Cerebellar cortex (tissue), 1 donor: ENCODE results near the gene BRD3.

Source experiments
- DNase-seq: peaks from one replicate; pipeline ENCODE4 v3.0.0-alpha.2; 2015; ENCODE audit warnings: low spot score

Gene BRD3

DNA sequence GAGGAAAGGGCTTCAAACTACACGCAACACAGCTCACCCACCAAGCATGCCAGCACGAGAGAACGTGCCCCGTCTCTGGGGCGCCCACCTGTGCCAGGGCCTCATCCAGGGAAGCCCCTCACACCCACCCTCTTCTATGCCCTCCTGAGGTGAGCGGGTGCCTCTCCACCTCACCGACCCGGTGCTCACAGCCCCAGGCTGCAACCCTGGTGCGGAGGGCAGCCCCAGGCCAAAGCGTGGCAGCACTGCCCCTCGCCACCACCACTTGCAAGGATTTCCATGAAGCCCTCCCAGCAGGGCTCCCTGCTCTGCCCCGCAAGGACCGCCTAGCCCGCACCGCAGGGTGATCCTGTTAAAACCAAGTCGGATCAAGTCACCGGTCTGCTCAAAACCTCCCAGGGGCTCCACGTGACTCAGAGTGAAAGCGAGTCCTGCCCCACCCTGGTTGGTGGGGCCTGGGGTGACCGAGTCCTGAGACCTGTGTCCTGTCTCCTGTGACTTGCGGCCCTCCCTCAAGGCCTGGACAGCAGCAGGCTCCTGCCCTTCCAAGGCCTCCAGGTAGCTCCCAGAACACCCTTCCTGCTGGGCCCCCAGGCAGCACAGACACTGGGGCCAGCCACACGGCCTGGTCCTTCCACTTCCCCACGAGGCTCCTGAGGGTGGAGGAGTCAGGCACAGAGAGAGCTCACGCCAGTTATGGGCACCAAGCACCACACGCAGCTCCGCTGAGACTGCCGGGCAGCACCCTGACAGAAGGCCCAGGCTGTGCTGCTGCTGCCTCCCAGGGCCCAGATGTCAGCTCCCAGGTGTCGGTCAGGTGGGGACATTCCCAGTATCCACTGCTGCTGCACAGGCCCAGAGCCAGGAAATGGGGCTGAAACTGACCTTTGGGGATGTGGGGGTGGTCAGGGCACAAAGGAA is 12.7 kb downstream of the BRD3 start:
- no peak for DNase-seq

DNA sequence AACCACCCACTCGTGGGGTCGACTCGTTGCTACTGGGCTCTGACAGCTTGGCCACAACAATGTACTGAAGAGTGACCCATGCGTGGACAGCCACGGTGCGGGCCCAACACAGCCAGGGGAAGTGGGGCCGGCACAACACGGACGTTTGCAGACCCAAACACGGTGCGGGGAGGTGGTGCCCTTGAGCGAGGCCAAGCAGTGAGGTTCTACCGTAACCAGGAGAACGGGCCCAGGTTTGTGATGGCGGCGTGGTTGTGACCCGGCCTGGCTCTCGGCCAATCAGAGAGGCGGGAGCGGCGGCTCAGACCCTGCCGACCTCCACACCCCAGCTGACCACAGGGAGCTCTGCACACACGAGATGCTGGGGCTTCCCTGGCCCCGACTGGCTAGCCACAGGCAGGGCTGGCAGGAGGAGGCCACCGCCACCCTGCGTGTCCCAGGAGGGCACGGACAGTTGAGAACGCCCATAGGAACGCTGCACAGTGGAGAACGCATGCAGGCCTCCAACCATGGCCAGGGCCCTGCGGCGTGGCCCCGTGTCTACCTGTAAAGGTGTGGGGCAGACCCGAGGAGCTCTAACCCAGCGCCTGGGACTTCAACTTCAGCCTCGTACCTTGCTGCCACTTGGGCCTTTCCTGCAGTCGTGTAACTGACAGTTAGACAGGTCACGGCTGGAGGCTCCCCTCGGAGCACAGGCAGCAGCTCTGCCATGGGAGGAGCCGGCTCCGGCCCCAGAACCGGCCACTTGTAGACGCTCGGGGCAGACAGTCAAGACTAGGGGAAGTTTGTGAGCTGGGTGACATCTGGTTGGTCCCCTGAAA is 13.7 kb downstream of the BRD3 start:
- DNase-seq, result no peak

- DNase-seq, result no peak
Observed at GRCh38 chr9:134053401-134053871, 14.4 kb downstream of the BRD3 start.

- no peak for DNase-seq
Observed at GRCh38 chr9:134052941-134053340, 14.9 kb downstream of the BRD3 start.

DNA sequence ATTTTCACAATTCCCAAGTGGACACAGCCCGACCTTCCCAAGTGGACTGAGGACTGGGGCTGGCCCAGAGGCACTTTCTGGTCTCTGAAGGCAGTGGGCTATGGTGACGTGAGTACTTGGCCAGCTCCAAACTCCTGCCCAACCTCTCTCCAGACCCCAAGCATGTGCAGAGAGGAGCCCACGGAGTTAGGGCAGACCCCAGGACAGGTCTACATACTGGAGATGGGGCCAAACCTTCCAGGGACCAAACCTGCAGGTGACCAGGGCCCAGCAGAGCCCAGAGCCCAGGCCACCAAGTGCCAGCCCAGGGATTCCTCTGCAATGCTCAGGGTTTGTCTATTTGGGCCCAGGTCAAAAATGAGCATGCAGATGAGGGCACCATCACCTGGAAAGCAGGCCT is 15.3 kb downstream of the BRD3 start:
- DNase-seq, result no peak

DNA sequence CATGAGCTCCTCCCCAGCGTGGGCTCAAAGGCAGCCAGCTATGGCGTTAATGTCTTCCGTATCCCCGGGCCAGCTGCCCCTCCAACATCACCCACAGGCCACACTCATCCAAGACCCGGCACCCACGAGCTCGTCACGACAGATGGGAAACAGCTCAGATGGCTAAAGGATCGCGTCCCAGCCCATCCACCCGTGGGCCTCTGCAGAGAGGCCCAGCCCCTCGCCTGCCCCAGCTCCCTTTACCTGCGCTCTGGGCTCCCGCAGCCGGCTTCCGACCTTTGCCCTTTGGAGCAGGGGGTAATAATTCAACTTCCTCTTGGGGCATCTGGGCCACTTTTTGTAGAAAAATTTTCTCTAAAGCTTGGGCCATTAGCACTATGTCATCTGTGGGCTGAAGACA is 16.5 kb downstream of the BRD3 start:
- no peak for DNase-seq

DNA sequence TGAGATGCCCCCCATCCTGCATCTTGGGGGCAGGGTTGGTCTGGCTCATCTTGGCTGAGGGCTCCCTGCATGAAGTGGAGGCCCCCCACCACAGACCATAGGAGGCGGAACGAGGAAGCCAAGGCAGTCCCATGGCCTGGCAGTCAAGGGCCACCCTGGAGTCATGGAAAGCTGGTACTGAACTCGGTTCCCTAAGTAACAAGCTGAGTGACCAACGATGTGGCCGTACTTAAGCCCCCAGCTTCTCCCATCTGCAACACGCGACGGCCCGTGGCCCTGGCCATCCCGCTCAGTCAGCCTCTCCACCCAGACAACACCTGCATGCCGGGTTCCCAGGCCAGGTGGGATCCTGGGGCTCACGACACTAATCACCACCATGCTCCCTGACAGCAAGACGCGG is 17.1 kb downstream of the BRD3 start:
- no peak for DNase-seq

GRCh38 chr9:134049772-134050588 is 17.8 kb downstream of the BRD3 start:
- DNase-seq, result no peak

DNA sequence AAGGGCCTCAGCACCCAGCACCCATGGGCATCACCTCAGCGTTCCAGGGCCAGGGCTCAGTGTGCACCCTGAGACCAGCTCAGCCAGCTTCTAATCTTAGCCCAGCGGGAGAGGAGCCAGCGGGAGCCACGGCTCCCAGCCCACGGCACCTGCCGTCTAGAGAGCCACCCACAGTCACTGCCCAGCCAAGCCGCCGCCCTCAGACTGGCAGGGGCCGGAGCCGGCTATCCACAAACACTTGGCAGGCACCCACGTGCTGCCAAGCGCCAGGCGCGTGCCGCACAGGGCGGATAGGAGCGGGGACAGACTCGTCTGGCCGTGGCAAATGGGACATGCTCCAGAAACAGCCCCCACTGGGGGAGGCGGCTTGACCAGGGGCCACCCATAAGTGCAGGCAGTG is 18.6 kb downstream of the BRD3 start:
- DNase-seq, result no peak

- no peak for DNase-seq
Observed at GRCh38 chr9:134048582-134048968, 19.3 kb downstream of the BRD3 start.

DNA sequence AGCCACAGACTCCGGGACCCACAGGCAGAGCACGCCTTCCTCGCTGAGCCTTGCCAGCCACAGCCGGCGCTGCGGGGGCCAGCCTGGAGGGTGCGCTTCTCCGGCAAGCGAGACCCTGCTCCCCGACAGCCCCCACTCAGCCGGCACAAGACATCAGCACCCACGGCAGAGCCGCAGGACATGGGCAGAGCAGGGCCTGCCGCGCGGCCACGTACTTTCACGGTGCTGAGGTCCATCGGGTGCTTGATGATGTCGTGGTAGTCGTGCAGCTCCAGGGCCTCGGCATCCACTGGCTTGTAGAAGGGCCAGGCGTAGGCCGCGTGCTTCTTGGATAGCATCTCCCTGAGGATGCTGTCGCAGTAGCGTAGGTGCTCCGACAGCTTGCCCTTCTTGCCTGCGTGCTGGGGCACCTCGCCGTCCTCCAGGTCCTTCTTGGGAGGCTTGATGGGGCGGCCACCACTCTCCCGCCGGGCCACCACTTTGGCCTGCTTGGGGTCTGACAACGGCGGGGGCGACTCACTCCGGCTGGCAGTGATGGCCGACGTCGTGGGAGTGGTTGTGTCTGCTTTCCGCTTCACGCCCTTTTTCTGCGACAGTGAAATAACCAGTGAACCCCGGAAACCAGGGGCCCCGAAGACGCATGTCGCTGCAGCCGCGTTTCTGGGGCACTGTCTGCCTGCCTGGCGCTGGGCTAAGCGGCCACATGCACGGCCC is 19.8 kb downstream of the BRD3 start:
- no peak for DNase-seq

DNA sequence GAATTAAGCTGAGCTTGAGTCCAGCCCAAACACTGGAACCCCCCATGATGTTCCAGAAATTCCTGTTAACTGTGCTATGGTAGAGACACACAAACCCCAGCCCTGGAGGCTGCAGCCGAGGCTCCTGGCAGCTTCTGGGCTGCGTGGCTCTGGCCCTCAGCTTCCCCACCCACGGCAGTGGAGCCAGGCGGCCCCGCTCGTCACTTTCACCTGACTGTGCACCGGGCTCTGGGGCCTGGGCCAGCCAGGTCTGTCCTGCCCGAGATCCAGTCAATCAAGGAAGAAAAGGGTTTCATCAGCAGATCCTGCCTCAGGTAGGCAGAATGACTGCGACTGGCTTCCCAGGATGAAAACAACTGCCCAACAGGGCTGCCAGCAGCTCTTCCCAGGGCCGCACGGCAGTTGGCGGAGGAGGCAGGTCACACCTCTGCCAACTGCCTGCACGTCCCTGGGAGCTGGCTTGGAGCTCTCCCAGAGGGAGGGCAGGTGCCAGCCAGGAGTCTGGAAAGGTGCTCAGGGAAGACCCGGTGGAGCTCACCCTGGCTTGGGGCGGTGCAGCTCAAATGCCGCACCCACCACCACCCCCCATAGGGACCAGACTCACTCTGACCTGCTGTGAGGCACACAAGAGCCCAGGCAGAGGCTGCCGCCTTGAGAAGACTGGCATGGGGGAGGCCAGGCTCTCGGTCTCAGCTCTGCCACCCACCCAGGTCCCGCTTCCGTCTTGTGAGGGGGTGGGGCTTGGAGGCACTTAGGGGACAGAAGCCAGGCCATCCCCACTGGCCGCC is 20.7 kb downstream of the BRD3 start:
- peak; percentile 29 for DNase-seq

DNA sequence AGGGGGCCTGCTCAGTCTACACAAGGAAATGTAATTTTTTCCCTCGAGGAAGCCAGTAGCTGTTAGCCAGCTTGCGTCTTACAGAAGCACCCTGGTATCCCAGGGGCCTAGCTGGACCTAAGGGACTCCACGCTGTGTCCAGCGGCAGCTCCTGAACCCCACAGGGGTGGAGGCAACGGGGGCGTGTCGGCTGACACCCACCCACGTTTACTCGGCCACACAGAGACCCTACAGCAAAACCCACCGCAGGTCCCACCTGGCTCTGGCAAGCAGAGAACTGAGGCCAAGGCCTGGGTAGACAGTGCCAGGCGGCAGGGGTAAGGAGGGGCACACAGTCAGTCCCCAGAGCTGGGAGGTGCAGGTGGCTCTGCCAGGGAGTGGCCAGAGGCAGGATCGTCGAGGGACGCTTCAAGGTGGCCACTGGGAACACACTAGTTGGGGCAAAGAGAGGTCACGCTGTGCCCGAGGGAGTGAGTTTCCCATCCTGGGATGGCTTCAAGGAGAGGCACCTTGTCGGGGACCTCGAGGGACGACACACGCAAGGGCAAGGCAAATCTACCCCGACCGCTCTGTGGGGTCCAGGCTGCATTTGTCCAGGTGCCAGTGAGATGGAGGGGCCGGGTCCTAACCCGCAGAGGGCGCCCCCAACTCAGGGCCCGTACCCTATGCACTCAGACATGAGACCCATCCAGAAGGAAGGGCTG is 21.8 kb downstream of the BRD3 start:
- no peak for DNase-seq

DNA sequence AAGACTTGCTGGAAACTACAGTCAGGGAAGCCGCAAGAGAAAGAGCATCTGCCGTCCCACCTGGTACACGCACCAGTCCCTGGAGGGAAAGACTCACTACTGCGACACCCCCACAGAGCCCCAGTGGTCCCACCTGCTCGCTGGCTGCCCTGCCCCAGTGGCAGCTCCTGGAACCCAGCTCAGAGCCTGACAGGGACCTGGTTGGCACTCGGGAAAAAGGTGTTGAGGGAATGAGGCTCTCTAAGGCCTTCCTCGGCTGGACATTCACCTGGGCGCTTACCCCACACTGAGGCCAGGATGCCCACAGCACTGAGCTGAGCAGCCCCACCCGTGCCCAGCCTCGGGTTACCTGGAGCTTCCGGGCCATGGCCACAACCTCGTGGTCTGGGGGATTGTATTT is 22.9 kb downstream of the BRD3 start:
- no peak for DNase-seq

DNA sequence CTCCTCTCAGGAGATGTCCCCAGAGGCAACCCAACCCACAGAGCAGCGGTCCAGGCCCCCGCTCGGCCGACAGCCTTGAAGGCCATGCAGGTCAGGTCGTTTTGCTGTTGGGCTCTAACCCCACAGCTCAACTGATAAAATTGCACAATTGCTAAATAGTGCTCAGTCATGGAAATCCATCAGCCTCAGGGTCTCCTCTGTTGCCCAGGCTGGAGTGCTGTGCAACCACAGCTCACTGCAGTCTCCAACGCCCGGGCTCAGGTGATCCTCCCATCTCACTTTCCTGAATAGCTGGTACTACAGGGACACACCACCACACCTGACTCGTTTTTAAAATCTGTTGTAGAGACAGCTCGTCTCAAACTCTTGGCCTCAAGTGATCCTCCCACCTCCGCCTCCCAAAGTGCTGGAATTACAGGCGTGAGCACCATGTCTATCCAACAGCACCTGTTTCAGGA is 24.3 kb downstream of the BRD3 start:
- no peak for DNase-seq

GRCh38 chr9:134041649-134041962 is 26.2 kb downstream of the BRD3 start:
- DNase-seq, result no peak

DNA sequence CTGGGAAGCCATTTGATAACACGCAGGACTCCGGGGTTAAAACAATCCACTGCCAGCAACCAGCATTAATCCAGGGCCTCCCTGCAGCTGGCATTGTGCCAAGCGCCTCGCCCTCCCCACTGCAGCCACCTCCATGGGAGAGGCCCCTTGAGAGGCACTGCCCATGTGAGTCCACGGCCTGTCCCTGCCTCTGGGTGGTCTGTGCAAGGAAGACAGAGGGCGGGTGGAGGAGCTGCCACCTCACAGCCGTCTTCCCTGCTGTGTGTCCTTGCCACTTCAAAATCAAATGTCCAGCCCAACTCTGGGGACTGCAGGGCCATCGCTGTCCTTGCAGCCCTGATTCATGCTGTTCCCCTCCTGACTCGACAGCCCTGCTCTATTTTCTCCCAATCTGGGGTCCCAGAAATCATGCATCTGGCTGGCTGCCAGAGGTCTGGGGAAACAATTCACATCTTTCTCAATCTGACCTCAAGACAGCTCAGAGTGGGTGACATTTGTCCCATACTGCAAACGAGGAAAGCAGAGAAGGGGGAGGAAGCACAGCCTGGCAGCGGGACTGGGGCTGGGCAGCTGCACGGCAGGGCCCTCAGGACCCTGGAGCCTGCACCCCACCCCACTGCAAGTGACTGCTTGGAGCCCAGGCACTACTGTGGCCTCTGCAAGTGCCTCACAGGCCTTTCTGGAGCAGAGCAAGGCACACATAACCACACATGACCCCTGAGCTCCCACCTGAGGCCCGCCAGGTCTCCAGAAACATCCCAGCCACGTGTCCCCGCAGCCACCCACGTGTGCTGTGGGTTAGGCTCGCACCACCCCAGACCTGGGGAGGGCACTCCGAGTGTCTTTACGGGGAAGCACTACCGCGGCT is 26.8 kb downstream of the BRD3 start:
- DNase-seq, result no peak

DNA sequence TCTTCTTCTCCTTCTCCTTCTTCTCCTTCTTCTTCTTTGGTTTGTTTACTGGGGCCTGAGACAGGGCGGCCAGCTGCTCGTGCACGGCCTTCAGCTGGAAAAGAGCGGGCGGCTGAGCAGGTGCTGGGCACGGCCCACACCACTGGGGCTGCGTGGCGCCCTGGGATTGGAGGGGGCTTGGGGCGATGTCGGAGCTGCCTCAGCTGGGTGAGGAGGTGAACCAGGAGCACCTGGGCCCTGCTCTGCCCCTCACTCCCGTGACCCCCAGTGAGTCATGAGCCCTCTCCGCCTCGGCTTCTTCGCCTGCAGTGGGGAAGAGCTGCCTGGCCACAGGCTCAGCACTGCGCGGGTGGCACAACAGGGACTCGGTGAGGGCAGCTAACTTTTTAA is 27.7 kb downstream of the BRD3 start:
- no peak for DNase-seq
